Neutrophil (primary cell): ENCODE data around the gene LRRC74B.
"Not testable (repeated sequence)": the region's sequence is repeated elsewhere in the genome, so short reads cannot be mapped to it uniquely, and the experiment has no call there.

ENCODE experiments used
- H3K27ac ChIP-seq: fragments of 200-600 bp; sonication (generic); 2 replicates; pipeline ENCODE4 v1.5.1; 2016; ENCODE audit warnings: mild to moderate bottlenecking, moderate library complexity
- H3K27me3 ChIP-seq: fragments of 200-600 bp; sonication (generic); 2 replicates; pipeline ENCODE4 v1.6.0; 2016; ENCODE audit warnings: mild to moderate bottlenecking
- H3K36me3 ChIP-seq: fragments of 200-600 bp; sonication (generic); 2 replicates; pipeline ENCODE4 v1.5.1; 2017
- H3K4me1 ChIP-seq, 2 experiments: fragments of 200-600 bp in 1 of 2; sonication (generic) in 1 of 2; 1 replicate in 1 of 2; 2 replicates in 1 of 2; pipeline versions ENCODE4 v1.5.1 to v1.6.1; 2013 to 2016; ENCODE audit warnings: low read depth in 1 of 2, low read length in 1 of 2, mild to moderate bottlenecking in 1 of 2, moderate library complexity in 1 of 2; ENCODE audit not compliant: control insufficient read depth in 1 of 2, insufficient read depth in 1 of 2
- H3K4me3 ChIP-seq, 2 experiments: fragments of 200-600 bp in 1 of 2; sonication (generic) in 1 of 2; 1 replicate in 1 of 2; 2 replicates in 1 of 2; pipeline ENCODE4 v1.5.1; 2013 to 2016; ENCODE audit warnings: low read depth in 1 of 2, low read length in 1 of 2, mild to moderate bottlenecking in 1 of 2, moderate library complexity in 1 of 2
- H3K9me3 ChIP-seq: fragments of 200-600 bp; sonication (generic); 2 replicates; pipeline ENCODE4 v1.5.1; 2016
- TF ChIP-seq, protein P1 (sequence below): fragments of 200-600 bp; sonication (generic); IDR thresholded peaks from 2 replicates; pipeline ENCODE4 v1.5.1; 2016; ENCODE audit warnings: antibody characterized with exemption

Gene LRRC74B

GRCh38 chr22:21095773-21096107, 50.0 kb downstream of the LRRC74B start:
- H3K27ac ChIP-seq = no peak overlapping the region
- no peaks in the 10 kb centered on the region for H3K9me3 ChIP-seq
- H3K4me1 ChIP-seq = no peaks in the 10 kb centered on the region
- H3K27me3 ChIP-seq = no peaks in the 10 kb centered on the region
- H3K36me3 ChIP-seq = no peaks in the 10 kb centered on the region
- TF ChIP-seq, protein P1, sequence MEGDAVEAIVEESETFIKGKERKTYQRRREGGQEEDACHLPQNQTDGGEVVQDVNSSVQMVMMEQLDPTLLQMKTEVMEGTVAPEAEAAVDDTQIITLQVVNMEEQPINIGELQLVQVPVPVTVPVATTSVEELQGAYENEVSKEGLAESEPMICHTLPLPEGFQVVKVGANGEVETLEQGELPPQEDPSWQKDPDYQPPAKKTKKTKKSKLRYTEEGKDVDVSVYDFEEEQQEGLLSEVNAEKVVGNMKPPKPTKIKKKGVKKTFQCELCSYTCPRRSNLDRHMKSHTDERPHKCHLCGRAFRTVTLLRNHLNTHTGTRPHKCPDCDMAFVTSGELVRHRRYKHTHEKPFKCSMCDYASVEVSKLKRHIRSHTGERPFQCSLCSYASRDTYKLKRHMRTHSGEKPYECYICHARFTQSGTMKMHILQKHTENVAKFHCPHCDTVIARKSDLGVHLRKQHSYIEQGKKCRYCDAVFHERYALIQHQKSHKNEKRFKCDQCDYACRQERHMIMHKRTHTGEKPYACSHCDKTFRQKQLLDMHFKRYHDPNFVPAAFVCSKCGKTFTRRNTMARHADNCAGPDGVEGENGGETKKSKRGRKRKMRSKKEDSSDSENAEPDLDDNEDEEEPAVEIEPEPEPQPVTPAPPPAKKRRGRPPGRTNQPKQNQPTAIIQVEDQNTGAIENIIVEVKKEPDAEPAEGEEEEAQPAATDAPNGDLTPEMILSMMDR = no peak
- no peak overlapping the region for H3K4me3 ChIP-seq

DNA sequence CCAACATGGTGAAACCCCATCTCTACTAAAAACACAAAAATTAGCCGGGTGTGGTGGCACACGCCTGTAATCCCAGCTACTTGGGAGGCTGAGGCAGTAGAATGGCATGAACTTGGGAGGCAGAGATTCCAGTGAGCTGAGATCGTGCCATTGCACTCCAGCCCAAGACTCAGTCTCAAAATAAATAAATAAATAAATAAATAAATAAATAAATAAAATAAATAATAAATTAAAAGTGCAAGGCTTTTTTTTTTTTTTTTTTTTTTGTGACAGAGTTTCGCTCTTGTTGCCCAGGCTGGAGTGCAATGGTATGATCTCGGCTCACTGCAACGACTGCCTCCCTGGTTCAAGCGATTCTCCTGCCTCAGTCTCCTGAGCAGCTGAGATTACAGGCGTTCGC, 51.1 kb downstream of the LRRC74B start:
- not testable (repeated sequence) for H3K36me3 ChIP-seq, H3K27ac ChIP-seq, H3K4me3 ChIP-seq, H3K4me1 ChIP-seq, H3K9me3 ChIP-seq
- H3K27me3 ChIP-seq = peaks cover 11% of the 10 kb centered on the region

DNA sequence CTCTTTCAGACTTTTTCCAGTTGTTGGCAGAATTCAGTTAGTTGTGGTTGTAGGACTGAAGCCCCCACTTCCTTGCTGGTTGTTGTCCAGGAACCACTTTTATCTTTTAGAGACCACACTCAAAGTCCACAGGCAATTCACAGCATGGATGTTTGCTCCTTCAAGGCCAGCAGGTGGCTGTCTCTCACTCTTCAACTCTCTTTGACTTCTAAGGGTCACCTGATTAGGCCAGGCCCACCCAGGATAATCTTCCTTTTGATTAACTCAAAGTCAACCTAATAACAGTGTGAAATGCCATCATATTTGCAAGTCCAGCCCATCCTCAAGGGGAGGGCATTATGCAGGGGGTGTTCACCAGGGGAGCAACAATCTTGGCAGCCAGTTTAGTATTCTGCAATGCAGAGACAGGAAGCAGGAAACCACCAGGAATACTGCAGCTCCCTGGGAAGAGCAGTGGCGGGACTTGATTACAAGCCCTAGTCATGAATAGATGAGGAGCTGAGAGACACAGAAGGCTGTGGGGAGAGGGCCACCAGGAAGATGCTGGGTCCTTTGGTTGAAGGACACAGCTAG, 52.4 kb downstream of the LRRC74B start:
- Histone ChIP-seq H3K27ac (no peak overlapping the region), H3K9me3 (no peaks in the 10 kb centered on the region), H3K27me3 (peaks cover 22% of the 10 kb centered on the region), H3K4me3 (no peak overlapping the region), H3K4me1 (peaks cover 0 to 3% of the 10 kb centered on the region in 2 experiments), H3K36me3 (no peaks in the 10 kb centered on the region)
- TF ChIP-seq, protein P1 = no peak

GRCh38 chr22:21099578-21099977, 53.8 kb downstream of the LRRC74B start:
- H3K9me3 ChIP-seq = no peaks in the 10 kb centered on the region
- no peak overlapping the region for H3K27ac ChIP-seq
- H3K4me1 ChIP-seq = peaks cover 0 to 3% of the 10 kb centered on the region in 2 experiments
- no peaks in the 10 kb centered on the region for H3K36me3 ChIP-seq
- TF ChIP-seq, protein P1 = no peak
- peaks cover 24% of the 10 kb centered on the region for H3K27me3 ChIP-seq
- H3K4me3 ChIP-seq = no peak overlapping the region

- Histone ChIP-seq H3K4me1 (peaks cover 0 to 3% of the 10 kb centered on the region in 2 experiments), H3K9me3 (no peaks in the 10 kb centered on the region), H3K36me3 (no peaks in the 10 kb centered on the region), H3K27ac (no peak overlapping the region), H3K27me3 (peaks cover 31% of the 10 kb centered on the region), H3K4me3 (no peak overlapping the region)
- TF ChIP-seq, protein P1 = no peak
Measured at GRCh38 chr22:21100149-21101032, 54.6 kb downstream of the LRRC74B start.

DNA sequence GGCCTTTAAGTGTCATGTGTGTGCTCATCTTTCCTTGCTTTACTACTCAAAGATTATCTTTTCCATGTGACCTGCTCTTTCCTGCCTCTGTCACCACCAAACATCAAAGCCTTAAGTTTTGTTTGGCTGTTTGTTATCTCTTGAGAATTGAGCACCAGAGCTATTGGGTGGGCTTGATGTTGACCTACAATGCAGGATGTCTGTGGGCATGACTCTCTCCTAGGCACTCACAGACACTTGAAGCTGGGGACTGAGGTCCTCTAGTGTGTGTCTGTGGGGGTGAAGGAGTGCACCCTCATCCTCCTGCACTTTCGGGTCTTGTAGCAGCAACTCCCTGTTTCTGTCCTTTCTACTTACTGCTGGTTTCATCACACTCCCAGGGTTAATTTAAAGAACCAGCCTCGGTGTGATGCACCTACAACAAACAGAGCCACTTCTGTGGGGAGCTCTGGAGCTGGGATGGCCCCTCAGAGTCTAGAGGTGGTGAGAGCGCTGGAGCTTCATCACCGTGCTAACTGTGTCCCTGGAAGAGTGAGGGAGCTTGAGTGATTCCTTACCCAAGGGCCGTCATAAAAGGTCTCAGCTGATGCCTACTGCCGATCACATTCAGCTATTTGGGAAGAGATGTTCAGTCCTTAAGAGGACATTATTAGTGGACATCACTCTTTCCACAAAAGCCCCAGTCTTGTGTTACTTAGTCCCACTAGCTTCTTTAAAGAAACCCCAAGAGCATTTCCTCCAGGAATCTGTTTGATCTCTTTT, 56.3 kb downstream of the LRRC74B start:
- Histone ChIP-seq H3K36me3 (no peaks in the 10 kb centered on the region), H3K9me3 (no peaks in the 10 kb centered on the region), H3K4me3 (no peak overlapping the region), H3K27me3 (peaks cover 47% of the 10 kb centered on the region), H3K4me1 (peaks cover 0 to 3% of the 10 kb centered on the region in 2 experiments), H3K27ac (no peak overlapping the region)
- TF ChIP-seq, protein P1 = no peak
